HG02759 (cell line): ENCODE data around the gene TCP11L2.
"Not testable (repeated sequence)": the region's sequence is repeated elsewhere in the genome, so short reads cannot be mapped to it uniquely, and the experiment has no call there.

Source experiments
- ATAC-seq: cut with Tn5 transposase; IDR thresholded peaks from one replicate; pipeline ENCODE4 v1.9.1; 2021; ENCODE audit warnings: mild to moderate bottlenecking, moderate library complexity; ENCODE audit not compliant: unreplicated experiment

Gene TCP11L2

DNA sequence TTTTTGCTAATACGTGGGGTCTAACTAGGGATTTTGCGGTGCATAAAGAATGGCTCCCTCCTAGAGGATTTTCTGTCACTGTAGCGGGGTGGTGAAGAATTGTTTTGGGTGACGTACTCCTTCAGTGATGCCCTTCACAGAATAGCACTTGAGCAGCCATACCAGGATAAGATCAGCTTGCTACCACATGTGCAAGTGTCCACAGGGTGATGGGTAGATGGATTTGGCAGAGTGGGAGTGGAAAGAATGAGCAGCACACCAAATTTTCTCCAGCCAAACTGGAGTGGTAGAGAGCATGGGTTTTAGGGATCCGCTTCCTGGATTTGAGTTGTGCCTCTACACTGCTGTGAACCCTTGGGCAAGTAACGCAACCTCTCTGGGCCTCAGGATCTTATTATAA, 2.3 kb downstream of the TCP11L2 start:
- no peak for ATAC-seq

- no peak for ATAC-seq
Observed at GRCh38 chr12:106305376-106305775, 2.8 kb downstream of the TCP11L2 start.

- ATAC-seq: no peak
Observed at GRCh38 chr12:106307181-106307580, 4.6 kb downstream of the TCP11L2 start.

GRCh38 chr12:106308121-106308520, 5.6 kb downstream of the TCP11L2 start:
- ATAC-seq: no peak

- ATAC-seq: no peak
Observed at GRCh38 chr12:106308611-106309010, 6.1 kb downstream of the TCP11L2 start.

DNA sequence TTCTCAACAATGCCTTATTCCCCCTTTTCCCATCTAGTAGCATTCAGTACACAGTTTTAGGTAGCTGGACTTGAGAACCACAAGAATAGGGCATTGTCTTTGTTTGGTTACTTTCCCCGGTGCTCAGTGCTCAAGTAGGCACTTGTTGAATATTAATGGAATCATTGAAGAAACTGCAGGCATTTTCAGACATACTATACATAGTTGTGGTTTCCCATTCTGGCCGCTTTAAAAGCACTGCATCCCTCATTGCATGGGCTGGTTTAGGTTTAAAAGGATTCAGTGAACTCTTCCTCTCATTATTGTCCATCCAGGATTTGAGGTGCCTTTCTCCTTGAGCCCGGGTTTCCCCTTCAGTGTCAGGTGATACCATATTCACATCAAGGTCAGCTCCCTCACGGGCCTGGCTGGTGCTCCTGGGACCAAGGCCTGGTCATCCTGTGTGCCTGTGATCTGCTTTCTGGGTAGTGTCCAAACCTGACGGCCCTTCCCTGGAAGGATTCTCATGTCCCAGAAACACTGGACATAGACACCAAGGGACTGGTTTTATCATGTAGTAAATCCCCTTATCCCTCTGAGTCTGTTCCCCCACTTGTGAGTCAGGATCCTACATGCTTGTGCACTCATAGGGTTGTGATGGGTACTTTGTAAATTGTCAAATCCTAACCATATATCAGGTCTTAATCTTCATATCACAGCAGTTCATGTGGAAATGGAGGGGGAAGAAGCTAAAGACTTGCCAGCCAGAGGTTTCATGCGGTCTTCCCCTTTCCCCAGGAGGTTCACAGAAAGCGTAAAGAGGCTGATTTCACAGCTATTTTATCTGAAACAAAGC, 7.4 kb downstream of the TCP11L2 start:
- no peak for ATAC-seq

- no peak for ATAC-seq
Observed at GRCh38 chr12:106310687-106311086, 8.2 kb downstream of the TCP11L2 start.

GRCh38 chr12:106311139-106311538, 8.6 kb downstream of the TCP11L2 start:
- ATAC-seq: no peak

DNA sequence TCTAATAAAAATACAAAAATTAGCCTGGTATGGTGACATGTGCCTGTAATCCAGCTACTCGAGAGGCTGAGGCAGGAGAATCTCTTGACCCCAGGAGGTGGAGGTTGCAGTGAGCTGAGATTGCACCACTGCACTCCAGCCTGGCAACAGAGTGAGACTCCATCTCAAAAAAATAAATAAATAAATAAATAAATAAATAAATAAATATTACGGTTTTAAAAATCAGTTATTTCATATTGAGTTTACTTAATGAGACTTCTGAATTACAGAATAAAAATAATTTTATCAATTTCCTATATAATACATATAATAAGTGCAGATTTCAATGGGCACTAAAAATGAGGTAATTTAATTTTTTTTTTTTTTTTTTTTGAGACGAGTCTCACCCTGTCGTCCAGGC, 10.9 kb downstream of the TCP11L2 start:
- not testable (repeated sequence) for ATAC-seq

GRCh38 chr12:106315523-106315922, 13.0 kb downstream of the TCP11L2 start:
- ATAC-seq: no peak

DNA sequence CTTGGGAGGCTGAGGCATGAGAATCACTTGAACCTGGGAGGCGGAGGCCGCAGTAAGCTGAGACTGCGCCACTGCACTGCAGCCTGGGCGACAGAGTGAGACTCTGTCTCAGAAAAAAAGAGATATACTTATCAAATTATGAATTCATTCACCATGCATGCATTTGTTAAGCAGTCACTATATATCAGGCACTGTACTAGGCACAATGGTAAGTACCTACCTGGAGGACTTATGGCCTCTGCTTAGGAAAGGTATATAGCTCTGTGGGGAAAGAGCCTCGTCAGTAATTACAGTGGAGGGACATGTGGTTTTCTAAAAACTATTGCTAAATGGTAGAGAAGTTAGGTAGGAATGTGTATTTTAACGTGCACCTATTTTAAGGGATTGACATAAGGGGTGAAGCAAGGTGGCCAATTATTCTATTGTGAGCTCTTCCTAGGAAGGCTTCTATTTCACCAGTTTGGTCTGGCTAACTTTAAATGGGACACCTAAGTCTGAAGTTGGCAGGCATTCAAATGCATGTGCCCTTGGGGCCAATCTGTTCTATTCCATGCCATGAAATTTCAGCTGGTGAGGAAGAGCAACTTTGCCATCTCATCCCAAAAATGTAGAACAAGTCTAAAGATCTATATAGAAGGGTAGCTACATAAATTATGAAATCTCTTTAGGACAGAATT, 15.0 kb downstream of the TCP11L2 start:
- ATAC-seq: no peak

DNA sequence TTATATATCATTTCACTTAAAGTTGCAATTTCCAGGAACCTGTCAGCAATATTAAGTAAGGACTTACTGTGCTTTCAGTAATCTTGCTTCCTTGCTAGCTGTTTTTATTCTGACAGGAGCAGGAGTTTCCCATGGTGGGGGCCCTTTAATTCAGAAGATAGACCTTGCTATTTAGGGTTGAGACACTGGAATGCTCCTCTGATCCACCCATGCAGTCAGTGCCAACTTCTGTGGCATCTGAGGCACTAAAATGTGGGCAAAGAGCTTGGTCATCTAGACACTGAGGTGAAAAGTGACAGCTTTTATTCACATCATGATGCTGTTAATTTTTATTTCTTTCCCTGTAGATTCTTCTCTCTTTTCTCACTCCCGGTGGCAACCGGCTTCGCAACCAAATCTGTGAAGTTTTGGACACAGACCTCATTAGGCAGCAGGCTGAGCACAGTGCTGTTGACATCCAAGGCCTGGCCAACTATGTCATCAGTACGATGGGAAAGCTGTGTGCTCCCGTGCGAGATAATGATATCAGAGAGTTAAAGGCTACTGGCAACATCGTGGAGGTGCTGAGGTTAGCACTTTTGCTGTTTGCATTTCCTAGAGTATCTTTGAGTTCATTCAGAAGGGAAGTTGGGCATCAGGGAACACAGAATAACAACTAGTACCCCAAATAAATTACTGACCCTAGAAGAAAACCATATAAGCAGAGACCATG, 18.8 kb downstream of the TCP11L2 start:
- ATAC-seq: no peak

DNA sequence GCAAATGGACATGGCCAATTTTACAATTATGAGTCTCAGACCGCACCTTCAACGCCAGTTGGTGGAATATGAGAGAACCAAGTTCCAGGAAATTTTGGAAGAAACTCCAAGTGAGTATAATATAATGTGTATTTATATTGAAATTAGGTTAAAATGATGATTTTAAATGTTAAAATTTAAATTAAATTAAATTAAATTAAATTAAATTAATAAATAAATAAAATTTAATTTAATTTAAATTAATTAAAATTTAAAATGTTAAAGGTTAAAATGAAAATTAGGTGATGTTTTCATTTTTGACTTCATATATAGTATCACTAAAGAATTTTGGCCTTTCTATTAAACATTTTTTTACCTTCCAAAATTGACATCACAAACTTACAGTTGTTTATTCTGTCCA, 21.0 kb downstream of the TCP11L2 start:
- ATAC-seq: no peak

DNA sequence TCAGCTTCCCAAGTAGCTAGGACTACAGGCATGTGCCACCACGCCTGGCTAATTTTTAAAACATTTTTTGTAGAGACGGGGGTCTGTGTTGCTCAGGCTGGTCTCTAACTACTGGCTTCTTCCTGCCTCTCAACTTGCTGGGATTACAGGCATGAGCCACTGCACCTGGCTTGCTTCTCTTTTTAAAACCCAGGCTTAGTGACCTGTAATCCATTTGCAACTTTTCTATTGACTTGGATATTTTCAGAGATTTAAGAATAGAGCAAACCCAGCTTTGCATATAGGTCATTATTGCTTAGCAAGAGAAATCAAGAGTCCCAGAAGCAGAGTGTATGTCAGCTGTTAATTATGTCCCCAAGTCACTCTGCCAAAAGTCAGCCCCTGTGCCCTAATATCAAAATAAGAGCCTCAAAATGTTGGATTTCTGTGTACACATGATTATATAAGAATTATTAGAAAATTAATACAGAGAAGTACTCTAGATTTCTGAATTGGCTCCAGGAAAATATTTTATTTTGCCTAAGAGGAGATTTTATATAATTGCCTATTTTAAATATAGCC, 24.9 kb downstream of the TCP11L2 start:
- ATAC-seq: no peak

- ATAC-seq: no peak
Observed at GRCh38 chr12:106328735-106329134, 26.2 kb downstream of the TCP11L2 start.

DNA sequence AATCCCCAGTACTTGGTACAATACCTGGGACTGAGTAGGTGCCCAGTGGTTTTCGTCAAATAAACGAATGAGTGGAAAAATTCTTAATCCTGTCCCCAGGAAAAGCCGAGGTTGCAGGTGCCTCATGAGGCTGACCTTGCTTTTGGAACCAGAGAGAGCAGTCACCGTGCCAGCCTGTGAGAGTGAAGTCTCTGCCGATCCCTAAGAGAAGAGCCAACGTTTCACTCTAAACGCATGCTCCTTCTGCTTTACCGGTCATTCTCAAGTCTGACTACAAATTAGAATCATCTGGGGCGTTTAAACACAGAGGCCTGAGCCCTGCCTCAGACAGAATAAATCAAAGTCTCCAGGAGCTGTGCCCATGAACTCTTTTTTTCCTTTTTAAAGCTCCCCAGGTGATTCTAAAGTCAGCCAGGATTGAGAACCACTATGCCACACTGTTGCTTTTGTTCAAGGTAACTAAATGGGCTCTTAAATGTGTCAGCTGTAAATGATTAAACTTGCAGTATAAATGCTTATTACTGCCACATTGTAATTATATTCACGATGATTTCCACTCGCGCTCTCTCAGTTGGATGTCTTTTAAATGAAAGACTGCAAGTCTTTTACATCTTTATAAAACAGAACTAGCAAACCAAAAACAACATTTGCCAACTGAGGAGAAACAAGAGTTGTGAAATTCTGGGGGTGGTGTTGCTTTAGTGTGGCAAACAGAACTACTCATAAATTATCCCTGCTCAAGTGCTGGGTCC, 26.9 kb downstream of the TCP11L2 start:
- no peak for ATAC-seq

DNA sequence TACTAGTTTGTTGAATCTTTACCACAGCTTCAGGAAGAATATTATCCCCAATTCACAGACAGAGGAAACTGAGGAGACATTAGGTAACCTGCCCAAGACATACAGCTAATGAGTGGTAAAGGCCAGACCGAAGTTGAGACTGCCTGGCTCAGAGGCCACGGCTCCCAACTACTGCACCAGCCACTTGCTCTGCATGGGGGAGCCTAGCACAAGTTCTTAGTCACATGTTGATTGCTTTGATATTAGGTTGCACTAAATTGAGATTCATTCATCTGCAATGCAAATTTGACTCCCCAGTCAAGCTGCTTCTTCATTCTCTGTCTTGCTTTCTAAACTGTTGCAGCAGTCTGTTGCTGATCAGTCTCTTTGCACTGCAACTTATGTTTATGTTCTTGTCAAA, 29.1 kb downstream of the TCP11L2 start:
- ATAC-seq: no peak

DNA sequence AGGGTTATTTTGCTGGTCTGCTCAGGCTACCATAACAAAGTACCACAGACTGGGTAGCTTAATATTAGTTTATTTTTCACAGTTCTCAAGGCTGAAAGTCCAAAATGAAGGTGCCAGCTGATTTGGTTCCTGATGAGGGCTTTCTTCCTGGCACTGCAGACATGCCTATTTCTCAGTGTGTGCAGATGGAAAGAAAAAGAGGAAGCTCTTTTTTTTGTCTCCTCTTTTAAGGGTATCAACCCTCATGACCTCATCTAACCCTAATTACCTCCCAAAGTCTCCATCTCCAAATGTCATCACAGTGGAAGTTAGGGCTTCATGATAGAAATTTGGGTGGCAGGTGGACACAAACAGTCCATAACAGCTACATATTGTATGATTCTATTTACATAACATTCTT, 30.0 kb downstream of the TCP11L2 start:
- no peak for ATAC-seq

- ATAC-seq: no peak
Observed at GRCh38 chr12:106333010-106333409, 30.5 kb downstream of the TCP11L2 start.

- no peak for ATAC-seq
Observed at GRCh38 chr12:106333756-106334155, 31.2 kb downstream of the TCP11L2 start.
